ENCODE measurements around the gene ILF3. TPM values are rescaled to one million over a fixed set of nuclear protein-coding genes. Genes with fewer than 3 reads are reported as not detected.

The ILF3 gene
- total RNA-seq, 2 experiments from 2014 or later = 308 to 553 TPM

GRCh38 chr19:10646456-10647159 is 7.5 kb upstream of the ILF3 start:
- Histone ChIP-seq H4K20me1 (ENCODE audit: insufficient read depth, low read length) (no peaks in the 10 kb centered on the region), H3K9me2 (ENCODE audit: insufficient read depth, low read length) (no peaks in the 10 kb centered on the region), H3K4me3 (ENCODE audit: low read depth, low read length, poor library complexity, severe bottlenecking) (no peak overlapping the region), H3K4me1 (ENCODE audit: insufficient read depth, low read length, poor library complexity, severe bottlenecking) (peaks cover 15% of the 10 kb centered on the region), H2AFZ (ENCODE audit: low read length) (no peak overlapping the region), H3K27ac (ENCODE audit: low read depth, low read length, poor library complexity, severe bottlenecking) (no peak overlapping the region), H3K79me2 (ENCODE audit: insufficient read depth, low read depth, low read length) (no peaks in the 10 kb centered on the region; the same call in 1 of the 2 replicates), H3K36me3 (ENCODE audit: insufficient read depth, low read length) (peaks cover 31% of the 10 kb centered on the region), H3K4me2 (ENCODE audit: low read length) (no peak overlapping the region), H3K9me3 (ENCODE audit: low read length) (no peaks in the 10 kb centered on the region)
- BruUV-seq (replicated peaks) = no TSS peak
- POLR2A ChIA-PET = interaction anchor here (0.7 kb wide), 1 partner anchor 81 kb away, joined by 3 read pairs; no protein-coding TSS in a partner anchor
- TF ChIP-seq, protein P1, sequence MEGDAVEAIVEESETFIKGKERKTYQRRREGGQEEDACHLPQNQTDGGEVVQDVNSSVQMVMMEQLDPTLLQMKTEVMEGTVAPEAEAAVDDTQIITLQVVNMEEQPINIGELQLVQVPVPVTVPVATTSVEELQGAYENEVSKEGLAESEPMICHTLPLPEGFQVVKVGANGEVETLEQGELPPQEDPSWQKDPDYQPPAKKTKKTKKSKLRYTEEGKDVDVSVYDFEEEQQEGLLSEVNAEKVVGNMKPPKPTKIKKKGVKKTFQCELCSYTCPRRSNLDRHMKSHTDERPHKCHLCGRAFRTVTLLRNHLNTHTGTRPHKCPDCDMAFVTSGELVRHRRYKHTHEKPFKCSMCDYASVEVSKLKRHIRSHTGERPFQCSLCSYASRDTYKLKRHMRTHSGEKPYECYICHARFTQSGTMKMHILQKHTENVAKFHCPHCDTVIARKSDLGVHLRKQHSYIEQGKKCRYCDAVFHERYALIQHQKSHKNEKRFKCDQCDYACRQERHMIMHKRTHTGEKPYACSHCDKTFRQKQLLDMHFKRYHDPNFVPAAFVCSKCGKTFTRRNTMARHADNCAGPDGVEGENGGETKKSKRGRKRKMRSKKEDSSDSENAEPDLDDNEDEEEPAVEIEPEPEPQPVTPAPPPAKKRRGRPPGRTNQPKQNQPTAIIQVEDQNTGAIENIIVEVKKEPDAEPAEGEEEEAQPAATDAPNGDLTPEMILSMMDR (conservative IDR thresholded peaks at IDR 0.05; ENCODE audit: low read length) = no peak
- no peak for DNase-seq (ENCODE audit: low spot score)
- intact Hi-C loops (cut with micrococcal nuclease; ENCODE audit: unreplicated experiment) = no loop called here
- CTCF ChIA-PET (ENCODE audit: unreplicated experiment) = interaction anchor here (0.5 to 5.1 kb wide), 2 partner anchors 65 to 162 kb away, joined by 3 to 39 read pairs; no protein-coding TSS in a partner anchor

DNA sequence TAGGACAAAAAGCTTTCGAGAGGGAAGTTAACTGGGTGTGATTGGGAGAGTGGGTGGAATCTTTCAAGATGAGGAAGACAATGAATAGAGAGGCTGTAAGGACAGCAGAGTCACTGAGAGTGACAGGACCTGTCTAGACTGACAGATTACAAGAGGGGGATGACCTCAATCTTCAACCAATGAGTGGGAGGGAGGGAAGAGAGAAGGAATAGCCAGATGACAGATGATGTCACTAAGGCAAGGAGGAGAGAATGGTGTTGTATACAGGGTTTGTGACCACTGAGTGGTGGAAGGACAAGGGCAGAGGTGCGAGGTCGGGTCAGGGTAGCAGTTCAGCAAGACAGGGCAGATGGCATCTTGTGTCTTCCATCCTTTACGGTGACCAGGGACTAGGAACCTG is 5.8 kb upstream of the ILF3 start:
- no peaks in the 10 kb centered on the region for H4K20me1 ChIP-seq (ENCODE audit: insufficient read depth, low read length)
- CTCF ChIA-PET (ENCODE audit: unreplicated experiment) = no interaction called here
- H3K4me2 ChIP-seq (ENCODE audit: low read length) = no peak overlapping the region
- no TSS peak for BruUV-seq (replicated peaks)
- no peaks in the 10 kb centered on the region for H3K9me3 ChIP-seq (ENCODE audit: low read length)
- POLR2A ChIA-PET = no interaction called here
- H3K9me2 ChIP-seq (ENCODE audit: insufficient read depth, low read length) = no peaks in the 10 kb centered on the region
- intact Hi-C loops (cut with micrococcal nuclease; ENCODE audit: unreplicated experiment) = no loop called here
- DNase-seq (ENCODE audit: low spot score) = no peak
- H3K79me2 ChIP-seq (ENCODE audit: insufficient read depth, low read depth, low read length) = peaks cover 17% of the 10 kb centered on the region
- no peak overlapping the region for H2AFZ ChIP-seq (ENCODE audit: low read length)
- H3K27ac ChIP-seq (ENCODE audit: low read depth, low read length, poor library complexity, severe bottlenecking) = no peak overlapping the region
- H3K4me1 ChIP-seq (ENCODE audit: insufficient read depth, low read length, poor library complexity, severe bottlenecking) = peaks cover 25% of the 10 kb centered on the region
- H3K36me3 ChIP-seq (ENCODE audit: insufficient read depth, low read length) = peaks cover 22% of the 10 kb centered on the region
- no peak overlapping the region for H3K4me3 ChIP-seq (ENCODE audit: low read depth, low read length, poor library complexity, severe bottlenecking)
- TF ChIP-seq, protein P1 (conservative IDR thresholded peaks at IDR 0.05; ENCODE audit: low read length) = no peak
- TF ChIP-seq EZH2phosphoT487 (IDR thresholded peaks at IDR 0.05; ENCODE audit: borderline replicate concordance, low read depth, low read length) = no peak

DNA sequence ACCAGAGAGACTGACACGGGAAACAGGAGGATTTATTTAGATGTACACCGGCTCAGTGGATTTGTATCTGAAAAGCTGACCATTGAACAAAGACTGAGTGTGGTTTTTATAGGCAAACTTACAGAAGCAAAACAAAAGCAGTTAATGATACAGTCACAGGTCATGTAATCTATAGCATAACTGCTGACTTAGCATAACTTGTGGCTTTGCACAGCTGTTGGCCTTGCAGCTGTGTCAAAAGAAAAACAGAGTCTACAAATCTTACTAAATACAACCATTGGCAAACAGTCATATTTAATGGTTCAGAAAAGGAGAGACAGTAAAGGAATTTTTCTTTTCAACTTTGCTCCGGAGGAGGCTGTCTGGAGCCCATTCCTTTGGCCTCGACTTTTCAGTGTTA is 2.3 kb upstream of the ILF3 start:
- CTCF ChIA-PET (ENCODE audit: unreplicated experiment) = no interaction called here
- no peak for TF ChIP-seq EZH2phosphoT487 (IDR thresholded peaks at IDR 0.05; ENCODE audit: borderline replicate concordance, low read depth, low read length)
- TF ChIP-seq, protein P1 (conservative IDR thresholded peaks at IDR 0.05; ENCODE audit: low read length) = no peak

More for the DNA sequence above, 2.3 kb upstream of the ILF3 start:
- peaks cover 32% of the 10 kb centered on the region for H3K36me3 ChIP-seq (ENCODE audit: insufficient read depth, low read length)
- no TSS peak for BruUV-seq (replicated peaks)
- H3K4me3 ChIP-seq (ENCODE audit: low read depth, low read length, poor library complexity, severe bottlenecking) = peak overlapping the region; percentile 100
- H3K79me2 ChIP-seq (ENCODE audit: insufficient read depth, low read depth, low read length) = peaks cover 45% of the 10 kb centered on the region
- intact Hi-C loops (cut with micrococcal nuclease; ENCODE audit: unreplicated experiment) = loop anchor here (2.0 to 10.0 kb wide), 4 partner anchors 71 to 543 kb away; partner anchors contain the start of genes CDC37, CDKN2D, KANK2 and KRI1
- peaks cover 15% of the 10 kb centered on the region for H4K20me1 ChIP-seq (ENCODE audit: insufficient read depth, low read length)
- H3K27ac ChIP-seq (ENCODE audit: low read depth, low read length, poor library complexity, severe bottlenecking) = peak overlapping the region; percentile 88
- H2AFZ ChIP-seq (ENCODE audit: low read length) = no peak overlapping the region
- DNase-seq (ENCODE audit: low spot score) = peak; percentile 33
- H3K4me2 ChIP-seq (ENCODE audit: low read length) = peak overlapping the region; percentile 83
- no peaks in the 10 kb centered on the region for H3K9me3 ChIP-seq (ENCODE audit: low read length)
- H3K4me1 ChIP-seq (ENCODE audit: insufficient read depth, low read length, poor library complexity, severe bottlenecking) = peaks cover 21% of the 10 kb centered on the region
- POLR2A ChIA-PET = no interaction called here
- no peaks in the 10 kb centered on the region for H3K9me2 ChIP-seq (ENCODE audit: insufficient read depth, low read length)

Data from OCI-LY7 (cell line).